ENCODE results near the gene TMEM220.
"Not testable (repeated sequence)": the region's sequence is repeated elsewhere in the genome, so short reads cannot be mapped to it uniquely, and the experiment has no call there.

The TMEM220 gene

DNA sequence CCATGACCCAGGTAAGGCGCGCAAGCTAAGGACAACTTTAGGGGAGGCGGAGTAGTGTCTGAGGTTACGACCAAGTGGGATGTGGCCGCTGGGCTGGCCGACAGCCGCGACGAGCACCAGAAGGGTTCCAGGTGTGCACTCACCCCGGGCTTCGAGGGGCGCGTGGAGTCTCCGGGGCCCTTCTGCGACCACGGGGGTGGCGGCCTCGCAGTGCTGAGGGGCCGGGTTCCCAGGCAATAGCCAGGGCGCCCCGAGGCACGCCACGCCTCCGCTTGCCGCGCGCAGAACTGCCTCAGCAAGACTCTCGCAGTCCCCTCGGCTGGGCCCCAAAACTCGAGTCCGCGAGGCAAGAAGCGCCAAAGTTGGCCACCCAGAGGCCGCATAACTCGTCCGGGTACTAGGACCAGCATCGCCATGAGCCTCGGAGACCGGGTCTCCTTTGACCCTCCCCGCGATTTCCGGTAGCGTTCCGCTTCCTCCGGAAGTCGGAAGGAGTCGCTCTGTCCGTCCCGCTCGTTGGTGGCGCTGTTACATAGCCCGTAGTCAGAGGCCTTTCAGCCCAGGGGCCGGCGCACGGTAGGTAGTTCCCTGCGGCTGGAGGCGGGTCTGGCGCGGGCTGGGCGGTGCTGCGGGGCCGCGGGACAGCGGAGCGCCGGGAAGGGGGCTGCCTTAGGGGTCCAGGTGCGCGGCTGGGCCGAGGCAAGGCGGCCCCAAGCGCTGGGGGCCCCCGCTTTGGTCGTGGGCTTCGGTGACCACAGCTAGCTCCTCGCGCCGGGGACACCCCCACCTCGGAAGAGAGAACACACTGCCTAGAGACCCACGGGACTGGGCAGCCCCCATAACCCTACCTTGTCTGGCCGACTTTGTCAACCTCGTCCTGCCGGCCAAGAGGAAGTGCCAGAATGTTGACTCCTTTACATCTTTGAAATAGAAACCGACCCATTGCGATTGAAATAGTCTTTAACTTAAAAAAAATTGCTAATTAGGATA lies 32.4 kb downstream of the TMEM220 start, which contains the start of the genes ADPRM and SCO1:
Gene ADPRM, plus strand, starts transcription at position 503 of the 990 bp plus-strand sequence. CDS start 7,333 bp downstream, outside the sequence.
Gene SCO1, minus strand, starts transcription at position 442 of the 990 bp plus-strand sequence. Its CDS starts 26 bp downstream, at position 416.
- POLR2A ChIA-PET (ENCODE audit: low non-redundant PET), result no interaction called here
- peak; percentile 84 for DNase-seq (ENCODE audit: low spot score)
- CTCF ChIA-PET, result no interaction called here
- no peak for TF ChIP-seq CTCF (conservative IDR thresholded peaks at IDR 0.05; ENCODE audit: low read depth)
- H3K27ac ChIP-seq, result peak within 1 kb of the TSS; percentile 93

- DNase-seq (ENCODE audit: low spot score); POLR2A ChIA-PET (ENCODE audit: low non-redundant PET); H3K27ac ChIP-seq: not testable (repeated sequence)
- CTCF ChIA-PET, result interaction anchor here (0.7 kb wide), 1 partner anchor 441 kb away, joined by 3 read pairs; no protein-coding TSS in a partner anchor
Measured at GRCh38 chr17:10695875-10696407, 33.9 kb downstream of the TMEM220 start.

DNA sequence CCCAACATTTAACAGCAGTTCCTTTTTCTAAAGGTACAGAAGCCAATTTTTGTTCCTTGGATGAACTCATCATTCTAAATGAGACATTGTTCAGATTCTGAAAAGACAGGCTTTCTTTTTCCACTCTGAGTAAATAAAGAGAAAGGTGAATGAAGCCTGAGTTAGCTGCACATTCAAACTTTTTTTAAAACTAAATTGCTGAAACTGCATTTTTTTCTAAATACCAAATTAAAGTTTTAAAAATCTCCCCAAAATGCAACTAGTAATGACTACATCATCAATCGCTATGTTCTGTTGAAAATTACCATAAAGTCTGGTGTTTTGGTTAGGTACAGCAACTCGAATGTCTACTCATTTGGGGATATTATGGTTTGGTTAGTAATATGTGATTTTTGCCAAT lies 42.3 kb downstream of the TMEM220 start:
- ChIA-PET CTCF (no interaction called here), POLR2A (ENCODE audit: low non-redundant PET) (no interaction called here)
- no peak for TF ChIP-seq CTCF (conservative IDR thresholded peaks at IDR 0.05; ENCODE audit: low read depth)
- no peak for DNase-seq (ENCODE audit: low spot score)
- H3K27ac ChIP-seq, result no peak overlapping the region

- TF ChIP-seq CTCF (conservative IDR thresholded peaks at IDR 0.05; ENCODE audit: low read depth), result 0 out of 2 replicates have a peak, but pooled peaks have one; percentile 12
- no peak overlapping the region for H3K27ac ChIP-seq
- ChIA-PET CTCF (interaction anchor here (0.7 kb wide), 1 partner anchor 65 kb away, joined by 3 read pairs; no protein-coding TSS in a partner anchor), POLR2A (ENCODE audit: low non-redundant PET) (no interaction called here)
- DNase-seq (ENCODE audit: low spot score), result peak; percentile 6
Measured at GRCh38 chr17:10683853-10684252, 46.0 kb downstream of the TMEM220 start.

DNA sequence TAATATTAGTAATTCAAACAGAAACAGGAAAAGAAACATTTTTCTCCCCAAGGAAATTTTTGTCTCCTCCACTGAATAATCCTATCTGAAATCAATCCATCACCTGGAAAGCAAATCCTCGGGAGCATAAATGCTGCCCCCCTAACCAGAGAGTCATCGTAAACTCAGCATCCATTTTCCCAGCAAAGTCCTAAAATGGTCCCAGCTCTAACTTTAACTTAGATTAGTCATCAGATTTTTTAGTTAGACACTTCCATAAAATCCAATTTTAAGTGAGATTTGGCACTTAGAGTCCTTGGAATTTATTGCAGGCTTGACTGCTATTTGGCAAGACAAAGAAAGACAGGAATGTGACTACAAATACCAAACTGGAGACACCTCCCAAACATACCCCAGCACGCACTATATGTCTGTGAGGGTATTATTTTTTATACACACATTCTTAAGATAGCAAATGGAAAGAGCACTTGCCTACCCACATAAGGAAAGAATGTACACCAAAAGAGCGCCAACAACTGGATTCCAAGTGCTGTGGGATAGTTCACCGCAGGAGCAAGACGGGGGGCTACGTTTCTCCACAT lies 47.9 kb downstream of the TMEM220 start:
- POLR2A ChIA-PET (ENCODE audit: low non-redundant PET), result no interaction called here
- no peak for DNase-seq (ENCODE audit: low spot score)
- no peak overlapping the region for H3K27ac ChIP-seq
- CTCF ChIA-PET, result no interaction called here
- no peak for TF ChIP-seq CTCF (conservative IDR thresholded peaks at IDR 0.05; ENCODE audit: low read depth)

GRCh38 chr17:10674704-10675103 lies 55.1 kb downstream of the TMEM220 start:
- ChIA-PET POLR2A (ENCODE audit: low non-redundant PET) (no interaction called here), CTCF (interaction anchor here (0.8 kb wide), 1 partner anchor 58 kb away, joined by 3 read pairs; no protein-coding TSS in a partner anchor)

More at GRCh38 chr17:10674704-10675103, 55.1 kb downstream of the TMEM220 start:
- no peak for TF ChIP-seq CTCF (conservative IDR thresholded peaks at IDR 0.05; ENCODE audit: low read depth)
- H3K27ac ChIP-seq, result no peak overlapping the region
- no peak for DNase-seq (ENCODE audit: low spot score)
